SK-N-SH treated with all-trans-retinoic acid at 6 μM for 48 hours (cell line): ENCODE measurements around the gene ATN1.

Experiments used
- ATAC-seq: fragments of 200-7000 bp; cut with Tn5 transposase; 3 replicates; pipeline ENCODE4 v1.9.1; 2020; ENCODE audit warnings: mild to moderate bottlenecking, moderate library complexity
- ARNTL ChIP-seq: fragments of 450-650 bp; formaldehyde crosslinking; IDR thresholded peaks from 2 replicates; pipeline ENCODE4 v1.5.0; 2020; ENCODE audit warnings: low read depth, mild to moderate bottlenecking, moderate library complexity, borderline replicate concordance
- BACH2 ChIP-seq: fragments of 250-450 bp; sonication (Bioruptor Pico); IDR thresholded peaks from 2 replicates; pipeline ENCODE4 v1.9.0; 2021; ENCODE audit warnings: mild to moderate bottlenecking, borderline replicate concordance
- CREB5 ChIP-seq: fragments of 250-450 bp; sonication (Bioruptor Pico); IDR thresholded peaks from 2 replicates; pipeline ENCODE4 v1.5.1; 2020; ENCODE audit warnings: low read depth, mild to moderate bottlenecking, moderate library complexity
- CSDC2 ChIP-seq: fragments of 250-450 bp; sonication (Bioruptor Pico); IDR thresholded peaks from 2 replicates; pipeline ENCODE4 v1.5.0; 2020; ENCODE audit warnings: mild to moderate bottlenecking, moderate library complexity
- ESRRG ChIP-seq: fragments of 250-450 bp; sonication (Bioruptor Pico); IDR thresholded peaks from 2 replicates; pipeline ENCODE4 v1.6.1; 2021; ENCODE audit warnings: mild to moderate bottlenecking
- GLIS3 ChIP-seq: fragments of 250-450 bp; sonication (Bioruptor Pico); IDR thresholded peaks from 2 replicates; pipeline ENCODE4 v1.5.0; 2020; ENCODE audit warnings: mild to moderate bottlenecking, moderate library complexity
- OSR1 ChIP-seq: fragments of 250-450 bp; sonication (Bioruptor Pico); IDR thresholded peaks from 2 replicates; pipeline ENCODE4 v1.8.0; 2022; ENCODE audit warnings: moderate library complexity, mild to moderate bottlenecking, inconsistent platforms
- PATZ1 ChIP-seq: fragments of 250-450 bp; sonication (Bioruptor Pico); IDR thresholded peaks from 2 replicates; pipeline ENCODE4 v1.8.0; 2020; ENCODE audit warnings: mild to moderate bottlenecking, moderate library complexity, borderline replicate concordance
- PPARA ChIP-seq: fragments of 250-450 bp; sonication (Bioruptor Pico); IDR thresholded peaks from 2 replicates; pipeline ENCODE4 v1.5.0; 2020; ENCODE audit warnings: mild to moderate bottlenecking, borderline replicate concordance
- RARB ChIP-seq: fragments of 250-450 bp; sonication (Bioruptor Pico); IDR thresholded peaks from 2 replicates; pipeline ENCODE4 v1.8.0; 2021; ENCODE audit warnings: mild to moderate bottlenecking, moderate library complexity
- TCF4 ChIP-seq: fragments of 250-450 bp; sonication (Bioruptor Pico); IDR thresholded peaks from 2 replicates; pipeline ENCODE4 v1.8.0; 2021; ENCODE audit warnings: mild to moderate bottlenecking, moderate library complexity, borderline replicate concordance
- TOX ChIP-seq: fragments of 250-450 bp; sonication (Bioruptor Pico); IDR thresholded peaks from 2 replicates; pipeline ENCODE4 v1.8.0; 2021; ENCODE audit warnings: mild to moderate bottlenecking, moderate library complexity, borderline replicate concordance
- ZFP3 ChIP-seq: fragments of 250-450 bp; sonication (Bioruptor Pico); IDR thresholded peaks from 2 replicates; pipeline ENCODE4 v1.5.0; 2020; ENCODE audit warnings: mild to moderate bottlenecking, moderate library complexity
- ZFP30 ChIP-seq: fragments of 450-650 bp; formaldehyde crosslinking; IDR thresholded peaks from 2 replicates; pipeline ENCODE4 v1.5.0; 2022; ENCODE audit warnings: mild to moderate bottlenecking, moderate library complexity
- ZNF565 ChIP-seq: fragments of 450-650 bp; formaldehyde crosslinking; conservative IDR thresholded peaks from 2 replicates; pipeline ENCODE4 v1.5.0; 2020; ENCODE audit warnings: low read depth, mild to moderate bottlenecking, moderate library complexity
- ZNF8 ChIP-seq: fragments of 450-650 bp; formaldehyde crosslinking; IDR thresholded peaks from 2 replicates; pipeline ENCODE4 v1.5.0; 2020; ENCODE audit warnings: mild to moderate bottlenecking, moderate library complexity
- TF ChIP-seq, protein P1 (sequence below): fragments of 250-450 bp; sonication (Bioruptor Pico); IDR thresholded peaks from 2 replicates; pipeline ENCODE4 v1.8.0; 2021; ENCODE audit warnings: low read depth, mild to moderate bottlenecking, moderate library complexity, borderline replicate concordance
- TF ChIP-seq, protein P2 (sequence below): fragments of 250-450 bp; sonication (Bioruptor Pico); IDR thresholded peaks from 2 replicates; pipeline ENCODE4 v1.5.0; 2020; ENCODE audit warnings: mild to moderate bottlenecking, moderate library complexity

Gene ATN1

DNA sequence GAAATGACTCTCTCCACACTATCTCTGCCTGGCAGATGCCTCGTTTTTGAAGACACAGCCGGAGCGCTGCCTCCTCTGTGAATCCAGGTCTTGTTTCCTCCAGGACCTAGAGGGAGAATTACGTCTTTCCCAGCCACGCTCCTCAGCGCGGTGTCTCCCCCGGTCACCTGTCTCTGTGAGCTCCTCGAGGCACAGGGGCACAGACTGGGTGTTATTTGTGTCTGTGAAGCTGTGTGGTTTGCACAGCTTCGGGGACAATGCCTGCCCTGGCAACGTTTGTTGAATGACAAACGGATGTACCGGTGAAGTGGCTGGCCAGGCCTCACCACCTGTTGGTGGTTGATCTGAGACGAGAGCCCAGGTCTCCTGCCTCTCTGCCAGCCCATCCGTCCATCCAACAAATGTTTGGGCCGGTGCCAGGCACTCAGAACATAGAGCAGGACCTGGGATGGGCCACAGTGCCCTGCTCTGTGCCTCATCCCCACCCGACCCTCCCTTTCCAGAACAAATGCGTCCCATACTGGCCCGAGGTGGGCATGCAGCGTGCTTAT is 29.5 kb downstream of the ATN1 start (continued):
- TF ChIP-seq PPARA (CRISPR knock-in tag) (no peak), ESRRG (CRISPR knock-in tag) (no peak), OSR1 (CRISPR knock-in tag) (no peak), GLIS3 (CRISPR knock-in tag) (no peak), ARNTL (no peak), CREB5 (CRISPR knock-in tag) (no peak), ZNF565 (CRISPR knock-in tag) (no peak), BACH2 (CRISPR knock-in tag) (no peak)
- TF ChIP-seq, protein P1, sequence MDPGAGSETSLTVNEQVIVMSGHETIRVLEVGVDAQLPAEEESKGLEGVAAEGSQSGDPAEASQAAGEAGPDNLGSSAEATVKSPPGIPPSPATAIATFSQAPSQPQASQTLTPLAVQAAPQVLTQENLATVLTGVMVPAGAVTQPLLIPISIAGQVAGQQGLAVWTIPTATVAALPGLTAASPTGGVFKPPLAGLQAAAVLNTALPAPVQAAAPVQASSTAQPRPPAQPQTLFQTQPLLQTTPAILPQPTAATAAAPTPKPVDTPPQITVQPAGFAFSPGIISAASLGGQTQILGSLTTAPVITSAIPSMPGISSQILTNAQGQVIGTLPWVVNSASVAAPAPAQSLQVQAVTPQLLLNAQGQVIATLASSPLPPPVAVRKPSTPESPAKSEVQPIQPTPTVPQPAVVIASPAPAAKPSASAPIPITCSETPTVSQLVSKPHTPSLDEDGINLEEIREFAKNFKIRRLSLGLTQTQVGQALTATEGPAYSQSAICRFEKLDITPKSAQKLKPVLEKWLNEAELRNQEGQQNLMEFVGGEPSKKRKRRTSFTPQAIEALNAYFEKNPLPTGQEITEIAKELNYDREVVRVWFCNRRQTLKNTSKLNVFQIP (CRISPR knock-in tag), result no peak

DNA sequence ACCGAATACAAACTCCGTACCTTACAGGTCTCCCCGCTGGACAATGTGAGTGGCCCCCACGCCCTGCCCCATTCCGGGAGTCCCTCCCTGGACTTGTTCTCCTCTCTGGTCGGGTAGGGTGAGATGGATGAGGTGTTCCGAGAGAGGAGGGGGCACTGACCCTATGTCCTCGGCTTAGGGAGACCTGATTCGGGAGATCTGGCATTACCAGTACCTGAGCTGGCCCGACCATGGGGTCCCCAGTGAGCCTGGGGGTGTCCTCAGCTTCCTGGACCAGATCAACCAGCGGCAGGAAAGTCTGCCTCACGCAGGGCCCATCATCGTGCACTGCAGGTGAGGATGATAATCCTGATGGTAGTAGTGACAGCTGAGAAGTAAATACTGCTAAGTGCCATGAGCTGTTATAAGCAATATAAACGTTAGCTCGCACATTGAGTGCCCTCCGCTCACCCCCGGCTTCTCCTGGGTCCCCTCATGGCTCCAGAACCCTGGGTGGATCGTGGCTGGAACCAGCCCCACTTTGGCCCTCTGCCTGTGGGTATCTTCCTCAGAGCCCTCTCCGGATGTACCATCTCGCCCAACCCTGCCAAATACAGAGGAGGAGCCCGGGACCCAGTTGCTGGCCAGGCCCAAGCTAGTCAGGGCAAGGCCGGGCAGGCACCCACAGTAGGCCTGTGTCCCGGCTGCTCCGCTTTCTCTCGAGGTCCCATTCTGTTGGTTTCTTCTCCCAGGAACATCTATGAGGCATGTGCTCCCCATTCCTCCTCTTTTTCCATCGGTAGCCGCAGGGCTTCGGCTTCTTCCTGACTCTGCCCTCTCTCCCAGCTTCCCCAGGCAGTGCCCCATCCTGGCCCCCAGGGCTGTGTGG is 30.2 kb downstream of the ATN1 start:
- no peak for ATAC-seq

DNA sequence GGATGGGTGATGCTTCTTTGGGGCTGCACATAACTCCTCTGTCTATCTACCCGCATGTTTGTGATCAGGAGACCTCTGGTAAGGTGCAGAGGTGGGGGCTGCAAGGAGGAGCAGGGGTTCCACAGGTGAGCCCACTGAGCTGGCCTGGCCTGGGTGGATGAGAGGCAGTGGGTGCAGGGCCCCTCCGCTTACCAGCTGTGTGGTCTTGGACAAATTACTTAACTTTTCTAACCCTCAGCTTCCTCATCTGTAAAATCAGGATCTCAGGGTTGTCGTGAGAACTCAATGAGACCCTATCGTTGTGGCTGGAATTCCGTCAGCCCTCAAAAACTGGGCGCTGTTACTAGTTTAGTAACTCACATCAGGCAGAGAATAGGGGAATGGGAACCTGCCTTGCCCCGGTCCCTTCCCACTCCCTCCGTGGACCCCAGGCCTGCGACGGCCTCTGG is 30.9 kb downstream of the ATN1 start:
- ATAC-seq, result no peak
- no peak for TF ChIP-seq ZFP30 (CRISPR knock-in tag)
- TF ChIP-seq OSR1 (CRISPR knock-in tag), result no peak
- no peak for TF ChIP-seq ESRRG (CRISPR knock-in tag)
- no peak for TF ChIP-seq ARNTL
- TF ChIP-seq ZFP3 (CRISPR knock-in tag), result no peak
- TF ChIP-seq TOX (CRISPR knock-in tag), result no peak
- no peak for TF ChIP-seq PATZ1 (CRISPR knock-in tag)
- TF ChIP-seq RARB (CRISPR knock-in tag), result no peak
- no peak for TF ChIP-seq BACH2 (CRISPR knock-in tag)
- no peak for TF ChIP-seq CSDC2
- no peak for TF ChIP-seq TCF4 (CRISPR knock-in tag)
- TF ChIP-seq ZNF8 (CRISPR knock-in tag), result no peak
- TF ChIP-seq, protein P2, sequence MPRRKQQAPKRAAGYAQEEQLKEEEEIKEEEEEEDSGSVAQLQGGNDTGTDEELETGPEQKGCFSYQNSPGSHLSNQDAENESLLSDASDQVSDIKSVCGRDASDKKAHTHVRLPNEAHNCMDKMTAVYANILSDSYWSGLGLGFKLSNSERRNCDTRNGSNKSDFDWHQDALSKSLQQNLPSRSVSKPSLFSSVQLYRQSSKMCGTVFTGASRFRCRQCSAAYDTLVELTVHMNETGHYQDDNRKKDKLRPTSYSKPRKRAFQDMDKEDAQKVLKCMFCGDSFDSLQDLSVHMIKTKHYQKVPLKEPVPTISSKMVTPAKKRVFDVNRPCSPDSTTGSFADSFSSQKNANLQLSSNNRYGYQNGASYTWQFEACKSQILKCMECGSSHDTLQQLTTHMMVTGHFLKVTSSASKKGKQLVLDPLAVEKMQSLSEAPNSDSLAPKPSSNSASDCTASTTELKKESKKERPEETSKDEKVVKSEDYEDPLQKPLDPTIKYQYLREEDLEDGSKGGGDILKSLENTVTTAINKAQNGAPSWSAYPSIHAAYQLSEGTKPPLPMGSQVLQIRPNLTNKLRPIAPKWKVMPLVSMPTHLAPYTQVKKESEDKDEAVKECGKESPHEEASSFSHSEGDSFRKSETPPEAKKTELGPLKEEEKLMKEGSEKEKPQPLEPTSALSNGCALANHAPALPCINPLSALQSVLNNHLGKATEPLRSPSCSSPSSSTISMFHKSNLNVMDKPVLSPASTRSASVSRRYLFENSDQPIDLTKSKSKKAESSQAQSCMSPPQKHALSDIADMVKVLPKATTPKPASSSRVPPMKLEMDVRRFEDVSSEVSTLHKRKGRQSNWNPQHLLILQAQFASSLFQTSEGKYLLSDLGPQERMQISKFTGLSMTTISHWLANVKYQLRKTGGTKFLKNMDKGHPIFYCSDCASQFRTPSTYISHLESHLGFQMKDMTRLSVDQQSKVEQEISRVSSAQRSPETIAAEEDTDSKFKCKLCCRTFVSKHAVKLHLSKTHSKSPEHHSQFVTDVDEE, result no peak
- no peak for TF ChIP-seq PPARA (CRISPR knock-in tag)

More for the DNA sequence above, 30.2 kb downstream of the ATN1 start:
- no peak for TF ChIP-seq CREB5 (CRISPR knock-in tag)
- no peak for TF ChIP-seq RARB (CRISPR knock-in tag)
- no peak for TF ChIP-seq ARNTL
- TF ChIP-seq, protein P2, result no peak
- TF ChIP-seq CSDC2, result no peak
- no peak for TF ChIP-seq BACH2 (CRISPR knock-in tag)
